Natural killer cell (primary cell): ENCODE results near the gene SLC1A2. TPM values are rescaled to one million over a fixed set of nuclear protein-coding genes. Genes with fewer than 3 reads are reported as not detected.

Source experiments
- ATAC-seq, 3 donors: fragments of 150-1000 bp in 2 of 3; fragments of 200-7000 bp in 1 of 3; cut with Tn5 transposase; 1 replicate in 1 of 3; 2 replicates in 2 of 3; pipeline ENCODE4 v1.10.0; 2021; ENCODE audit warnings: mild to moderate bottlenecking in 2 of 3, moderate library complexity in 2 of 3
- DNase-seq, 2 donors: peaks; one replicate each; pipeline versions ENCODE4 v3.0.0 to v3.0.0-alpha.2; 2013 to 2021; ENCODE audit warnings: mixed read lengths in 1 of 2
- H3K27ac ChIP-seq: one replicate; pipeline ENCODE4 v1.5.1; 2013; ENCODE audit warnings: mild to moderate bottlenecking, low read length
- H3K27me3 ChIP-seq: one replicate; pipeline ENCODE4 v1.6.1; 2013; ENCODE audit warnings: low read length; ENCODE audit not compliant: control insufficient read depth, insufficient read depth
- H3K36me3 ChIP-seq: one replicate; pipeline ENCODE4 v1.6.1; 2013; ENCODE audit warnings: low read length; ENCODE audit not compliant: control insufficient read depth, insufficient read depth
- H3K4me1 ChIP-seq: one replicate; pipeline ENCODE4 v1.6.1; 2013; ENCODE audit warnings: low read length; ENCODE audit not compliant: control insufficient read depth, insufficient read depth
- H3K4me3 ChIP-seq: one replicate; pipeline ENCODE4 v1.5.1; 2013; ENCODE audit warnings: low read length
- H3K9me3 ChIP-seq: one replicate; pipeline ENCODE4 v1.6.1; 2013; ENCODE audit warnings: low read length; ENCODE audit not compliant: control insufficient read depth, insufficient read depth
- H3K27ac Mint-ChIP-seq, 2 donors: one replicate each; pipeline ENCODE4 v1.8.0; 2022; ENCODE audit warnings: mild to moderate bottlenecking in 2 of 2, mixed read lengths in 2 of 2, moderate library complexity in 1 of 2
- H3K27me3 Mint-ChIP-seq, 2 donors: one replicate each; pipeline ENCODE4 v1.8.0; 2022; ENCODE audit warnings: low read depth in 2 of 2, mixed read lengths in 2 of 2
- H3K36me3 Mint-ChIP-seq: one replicate; pipeline ENCODE4 v1.8.0; 2022; ENCODE audit warnings: mixed read lengths
- H3K4me1 Mint-ChIP-seq, 2 donors: one replicate each; pipeline ENCODE4 v1.8.0; 2022; ENCODE audit warnings: mixed read lengths in 2 of 2
- H3K4me3 Mint-ChIP-seq: one replicate; pipeline ENCODE4 v1.8.0; 2022; ENCODE audit warnings: mild to moderate bottlenecking, moderate library complexity, mixed read lengths
- H3K9me3 Mint-ChIP-seq, 2 donors: one replicate each; pipeline ENCODE4 v1.8.0; 2022; ENCODE audit warnings: mixed read lengths in 2 of 2
- WGBS: methylation state at CpG from one replicate; pipeline ENCODE4 v1.1.7; 2013; ENCODE audit warnings: missing lambda C conversion rate; ENCODE audit not compliant: insufficient coverage; 5-methylcytosine and 5-hydroxymethylcytosine counted together
- intact Hi-C: fragments of 100-400 bp; cut with micrococcal nuclease; formaldehyde crosslinking; loops from one replicate; pipeline ENCODE4 v1.14.2; 2022
- total RNA-seq, 4 donors: library from RNA; stranded (reverse); fragments of 120-200 nt in 1 of 4; gene quantifications; one replicate each; pipeline versions ENCODE4 v1.2.3 to v1.2.4, GENCODE V29; 2013 to 2022
- TF ChIP-seq, protein P1 (sequence below): fragments of 200-600 bp; IDR thresholded peaks from one replicate; pipeline ENCODE4 v1.8.0; 2022; ENCODE audit warnings: antibody characterized with exemption

Gene SLC1A2
- total RNA-seq, 3 donors from 2014 or later (not counting 1 experiment from before 2014, with no cell fraction given), result 0.02 TPM; not detected in 2

DNA sequence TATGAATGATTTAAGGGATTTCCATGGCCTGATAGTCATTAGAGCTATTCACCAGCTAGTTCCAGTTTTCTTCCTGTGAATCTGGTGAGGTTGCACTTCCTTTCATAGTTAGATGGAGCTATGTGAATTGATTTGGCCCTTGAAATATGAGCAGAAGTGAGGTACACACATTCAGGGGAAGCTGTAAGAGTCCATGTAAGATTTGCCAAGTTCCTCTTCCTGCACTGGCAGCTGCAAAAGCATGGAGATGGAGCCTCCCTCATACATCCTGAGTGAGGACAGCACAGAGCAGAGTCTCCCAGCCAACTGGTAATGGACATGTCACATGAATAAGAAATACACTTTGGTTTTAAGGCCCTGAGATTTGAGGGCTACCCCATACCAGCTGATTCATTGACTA, 168.7 kb downstream of the SLC1A2 start:
- DNase-seq (no peak), ATAC-seq (no peak)
- H3K36me3 Mint-ChIP-seq, result no peaks in the 10 kb centered on the region
- no peak overlapping the region for H3K27ac Mint-ChIP-seq
- H3K4me3 Mint-ChIP-seq, result no peak overlapping the region
- Histone ChIP-seq H3K36me3 (no peaks in the 10 kb centered on the region), H3K4me3 (no peak overlapping the region), H3K9me3 (peaks cover 7% of the 10 kb centered on the region), H3K27ac (no peak overlapping the region), H3K27me3 (no peaks in the 10 kb centered on the region), H3K4me1 (peaks cover 28% of the 10 kb centered on the region)
- no peaks in the 10 kb centered on the region for H3K9me3 Mint-ChIP-seq
- H3K27me3 Mint-ChIP-seq, result no peaks in the 10 kb centered on the region
- TF ChIP-seq, protein P1, sequence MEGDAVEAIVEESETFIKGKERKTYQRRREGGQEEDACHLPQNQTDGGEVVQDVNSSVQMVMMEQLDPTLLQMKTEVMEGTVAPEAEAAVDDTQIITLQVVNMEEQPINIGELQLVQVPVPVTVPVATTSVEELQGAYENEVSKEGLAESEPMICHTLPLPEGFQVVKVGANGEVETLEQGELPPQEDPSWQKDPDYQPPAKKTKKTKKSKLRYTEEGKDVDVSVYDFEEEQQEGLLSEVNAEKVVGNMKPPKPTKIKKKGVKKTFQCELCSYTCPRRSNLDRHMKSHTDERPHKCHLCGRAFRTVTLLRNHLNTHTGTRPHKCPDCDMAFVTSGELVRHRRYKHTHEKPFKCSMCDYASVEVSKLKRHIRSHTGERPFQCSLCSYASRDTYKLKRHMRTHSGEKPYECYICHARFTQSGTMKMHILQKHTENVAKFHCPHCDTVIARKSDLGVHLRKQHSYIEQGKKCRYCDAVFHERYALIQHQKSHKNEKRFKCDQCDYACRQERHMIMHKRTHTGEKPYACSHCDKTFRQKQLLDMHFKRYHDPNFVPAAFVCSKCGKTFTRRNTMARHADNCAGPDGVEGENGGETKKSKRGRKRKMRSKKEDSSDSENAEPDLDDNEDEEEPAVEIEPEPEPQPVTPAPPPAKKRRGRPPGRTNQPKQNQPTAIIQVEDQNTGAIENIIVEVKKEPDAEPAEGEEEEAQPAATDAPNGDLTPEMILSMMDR, result no peak
- intact Hi-C loops, result no loop called here
- H3K4me1 Mint-ChIP-seq, result peaks cover 19 to 24% of the 10 kb centered on the region in 2 donors

DNA sequence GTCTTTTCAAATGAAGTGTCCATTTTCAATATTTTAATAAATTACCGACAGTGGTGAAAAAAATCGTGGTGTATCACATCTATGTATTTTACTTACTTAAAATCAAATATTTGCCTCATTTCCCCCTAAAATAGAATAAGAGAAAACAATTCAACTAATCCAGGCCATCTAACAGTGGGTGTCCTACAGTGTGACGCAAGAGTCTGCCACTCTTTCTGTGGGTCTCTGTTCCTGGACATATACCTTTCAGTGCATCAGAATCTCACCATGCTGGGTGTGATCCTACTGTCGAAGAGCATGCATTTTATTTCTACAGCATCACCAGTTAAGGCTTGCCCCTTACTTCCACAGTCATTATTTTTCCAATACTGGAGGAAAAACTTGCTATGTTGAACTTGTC, 169.2 kb downstream of the SLC1A2 start:
- H3K4me3 ChIP-seq, result no peak overlapping the region
- Mint-ChIP-seq H3K36me3 (no peaks in the 10 kb centered on the region), H3K27me3 (no peaks in the 10 kb centered on the region), H3K27ac (no peak overlapping the region), H3K4me3 (no peak overlapping the region), H3K4me1 (peaks cover 20 to 24% of the 10 kb centered on the region in 2 donors), H3K9me3 (no peaks in the 10 kb centered on the region)
- WGBS, result 98% methylated on average over 4 of the region's 4 CpGs
- DNase-seq (no peak), ATAC-seq (no peak)
- H3K4me1 ChIP-seq, result peaks cover 31% of the 10 kb centered on the region
- H3K36me3 ChIP-seq, result no peaks in the 10 kb centered on the region
- TF ChIP-seq, protein P1, result no peak
- no peak overlapping the region for H3K27ac ChIP-seq
- intact Hi-C loops, result no loop called here
- peaks cover 7% of the 10 kb centered on the region for H3K9me3 ChIP-seq
- no peaks in the 10 kb centered on the region for H3K27me3 ChIP-seq

DNA sequence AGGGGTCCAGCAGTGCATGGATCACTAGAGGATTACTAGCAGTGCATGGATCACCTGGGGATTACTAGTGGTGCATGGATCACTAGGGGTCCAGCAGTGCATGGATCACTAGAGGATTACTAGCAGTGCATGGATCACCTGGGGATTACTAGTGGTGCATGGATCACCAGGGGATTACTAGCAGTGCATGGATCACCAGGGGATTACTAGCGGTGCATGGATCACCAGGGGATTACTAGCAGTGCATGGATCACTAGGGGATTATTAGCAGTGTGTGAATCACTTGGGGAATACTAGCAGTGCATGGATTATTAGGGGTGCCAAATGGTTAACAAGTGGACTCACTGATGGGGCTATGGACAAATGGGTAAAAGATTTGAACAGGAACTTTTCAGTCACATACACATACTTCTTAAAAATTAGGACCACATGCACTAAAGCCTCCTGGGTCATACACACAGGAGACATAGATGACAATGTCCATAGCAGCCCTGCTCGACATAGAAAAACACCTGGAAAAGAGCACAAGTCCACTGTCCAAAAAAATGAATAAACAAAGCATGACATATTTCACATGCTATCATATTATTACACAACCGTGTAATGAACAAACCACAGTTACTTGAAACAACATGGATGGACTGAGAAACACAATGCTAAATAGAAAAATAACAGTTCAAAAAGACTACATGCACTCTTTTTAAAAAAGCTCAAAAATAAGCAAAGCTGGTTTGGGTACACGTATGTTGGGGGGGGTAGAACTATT, 170.6 kb downstream of the SLC1A2 start:
- TF ChIP-seq, protein P1, result no peak
- H3K9me3 Mint-ChIP-seq, result no peaks in the 10 kb centered on the region
- ATAC-seq, result no peak
- intact Hi-C loops, result loop anchor here (10.0 kb wide), 1 partner anchor 174 kb away; no protein-coding TSS in a partner anchor
- Histone ChIP-seq H3K36me3 (no peaks in the 10 kb centered on the region), H3K9me3 (peaks cover 7% of the 10 kb centered on the region), H3K4me3 (no peak overlapping the region), H3K27ac (peak overlapping the region; percentile 80), H3K4me1 (peaks cover 34% of the 10 kb centered on the region), H3K27me3 (no peaks in the 10 kb centered on the region)
- no peak for DNase-seq
- no peak overlapping the region for H3K4me3 Mint-ChIP-seq
- H3K27ac Mint-ChIP-seq, result peak overlapping the region; percentile 81 to 93
- peaks cover 24 to 28% of the 10 kb centered on the region in 2 donors for H3K4me1 Mint-ChIP-seq
- H3K27me3 Mint-ChIP-seq, result no peaks in the 10 kb centered on the region
- WGBS, result 75% methylated on average over 4 of the region's 4 CpGs
- no peaks in the 10 kb centered on the region for H3K36me3 Mint-ChIP-seq
